WTC11 (cell line): ENCODE results near the gene RBM18. TPM values are rescaled to one million over a fixed set of nuclear protein-coding genes. Genes with fewer than 3 reads are reported as not detected.
A peak's percentile ranks its signal among the peaks of the same experiment; 100 is the strongest.

Source experiments
- ATAC-seq: fragments of 200-7000 bp; cut with Tn5 transposase; 2 replicates; pipeline ENCODE4 v1.10.0; 2021; ENCODE audit warnings: mild to moderate bottlenecking, moderate library complexity
- CTCF ChIA-PET: fragments of 300-600 bp; sonication (Branson Sonifier 250); formaldehyde crosslinking; loops from one replicate; lab custom pipeline; 2021; ENCODE audit warnings: antibody characterized with exemption; lab: Charles Lee
- POLR2A ChIA-PET: fragments of 350-600 bp; sonication (Branson Sonifier 250); formaldehyde crosslinking; loops from one replicate; lab custom pipeline; 2021; ENCODE audit warnings: antibody characterized with exemption; lab: Charles Lee
- DNase-seq: peaks from one replicate; pipeline ENCODE4 v3.0.0; 2021; ENCODE audit warnings: low spot score
- H3K27ac Mint-ChIP-seq: 2 replicates; pipeline ENCODE4 v1.8.0; 2021; ENCODE audit warnings: mixed read lengths
- H3K27me3 Mint-ChIP-seq: 2 replicates; pipeline ENCODE4 v1.8.0; 2021; ENCODE audit warnings: low read depth, mild to moderate bottlenecking, moderate library complexity, mixed read lengths
- H3K36me3 Mint-ChIP-seq: 2 replicates; pipeline ENCODE4 v1.8.0; 2021; ENCODE audit warnings: mixed read lengths
- H3K4me1 Mint-ChIP-seq: 2 replicates; pipeline ENCODE4 v1.8.0; 2022; ENCODE audit warnings: mixed read lengths
- H3K4me3 Mint-ChIP-seq: 2 replicates; pipeline ENCODE4 v1.8.0; 2021; ENCODE audit warnings: mild to moderate bottlenecking, moderate library complexity, mixed read lengths
- H3K9me3 Mint-ChIP-seq: 2 replicates; pipeline ENCODE4 v1.8.0; 2021; ENCODE audit warnings: mixed read lengths
- CBFB ChIP-seq: sonication (generic); formaldehyde crosslinking; IDR thresholded peaks from 2 replicates; pipeline ENCODE4 v1.8.1; 2022; ENCODE audit warnings: mild to moderate bottlenecking, low read depth, missing genetic modification reagents
- FOXP1 ChIP-seq: sonication (generic); formaldehyde crosslinking; IDR thresholded peaks from 2 replicates; pipeline ENCODE4 v1.8.0; 2022; ENCODE audit warnings: missing genetic modification reagents, mild to moderate bottlenecking, moderate library complexity, borderline replicate concordance
- HMGXB4 ChIP-seq: sonication (generic); formaldehyde crosslinking; IDR thresholded peaks from 2 replicates; pipeline ENCODE4 v1.8.1; 2023; ENCODE audit warnings: mild to moderate bottlenecking, moderate library complexity, missing genetic modification reagents
- PRDM15 ChIP-seq: sonication (generic); formaldehyde crosslinking; IDR thresholded peaks from 2 replicates; pipeline ENCODE4 v1.8.0; 2022; ENCODE audit warnings: missing genetic modification reagents
- STAT6 ChIP-seq: sonication (generic); formaldehyde crosslinking; conservative IDR thresholded peaks from 2 replicates; pipeline ENCODE4 v1.8.1; 2023; ENCODE audit warnings: mild to moderate bottlenecking, low read depth, missing genetic modification reagents, moderate library complexity
- USF1 ChIP-seq: sonication (generic); formaldehyde crosslinking; IDR thresholded peaks from 2 replicates; pipeline ENCODE4 v1.8.0; 2022; ENCODE audit warnings: mild to moderate bottlenecking, missing genetic modification reagents
- ZNF281 ChIP-seq: sonication (generic); formaldehyde crosslinking; IDR thresholded peaks from 2 replicates; pipeline ENCODE4 v1.8.0; 2023; ENCODE audit warnings: mild to moderate bottlenecking, missing genetic modification reagents
- ZNF416 ChIP-seq: fragments of 250-450 bp; sonication (Bioruptor Pico); IDR thresholded peaks from 2 replicates; pipeline ENCODE4 v1.9.0; 2021; ENCODE audit warnings: mild to moderate bottlenecking, inconsistent platforms
- ZNF512 ChIP-seq: sonication (generic); formaldehyde crosslinking; IDR thresholded peaks from 2 replicates; pipeline ENCODE4 v1.8.1; 2022; ENCODE audit warnings: missing genetic modification reagents, borderline replicate concordance
- total RNA-seq: library from RNA; stranded (reverse); gene quantifications from 3 replicates; pipeline ENCODE4 v1.2.3, GENCODE V29; 2021

RBM18 gene
- total RNA-seq, 1 experiment from 2014 or later: 11.4 TPM

- Mint-ChIP-seq H3K4me3 (no peak overlapping the region), H3K27ac (peak overlapping the region; percentile 23; the same call in 1 of the 2 replicates), H3K36me3 (peaks cover 20% of the 10 kb centered on the region), H3K4me1 (peaks cover 18% of the 10 kb centered on the region)
- ChIA-PET POLR2A (no interaction called here), CTCF (interaction anchor here (1.7 kb wide), 1 partner anchor 169 kb away, joined by 8 read pairs; no protein-coding TSS in a partner anchor)
- no peak for TF ChIP-seq PRDM15 (CRISPR knock-in tag)
- TF ChIP-seq FOXP1 (CRISPR knock-in tag): no peak
- no peak for TF ChIP-seq USF1 (CRISPR knock-in tag)
- no peak for TF ChIP-seq STAT6 (CRISPR knock-in tag)
- TF ChIP-seq ZNF416 (CRISPR knock-in tag): no peak
- no peak for TF ChIP-seq CBFB (CRISPR knock-in tag)
- TF ChIP-seq ZNF281: no peak
- TF ChIP-seq ZNF512 (CRISPR knock-in tag): no peak
- no peak for TF ChIP-seq HMGXB4 (CRISPR knock-in tag)
- TF ChIP-seq, all 79 proteins: peak for 0
- Mint-ChIP-seq H3K9me3 (no peaks in the 10 kb centered on the region), H3K27me3 (no peaks in the 10 kb centered on the region)
- no peak for DNase-seq
- ATAC-seq: no peak
Observed at GRCh38 chr9:122268041-122268814, 3.6 kb upstream of the RBM18 start.
